H1 (cell line): ENCODE results near the gene MSI2. TPM values are rescaled to one million over a fixed set of nuclear protein-coding genes. Genes with fewer than 3 reads are reported as not detected.

Experiments
- CTCF ChIA-PET: fragments of 300-600 bp; sonication (Branson Sonifier 250); formaldehyde crosslinking; loops from one replicate; lab custom pipeline; 2021; ENCODE audit not compliant: partially characterized antibody; lab: Charles Lee
- POLR2A ChIA-PET: fragments of 300-600 bp; sonication (Branson Sonifier 250); formaldehyde crosslinking; loops from one replicate; lab custom pipeline; 2021; ENCODE audit warnings: inconsistent platforms; ENCODE audit not compliant: partially characterized antibody; lab: Charles Lee
- DNase-seq, 2 experiments: peaks; one replicate each; pipeline versions ENCODE4 v3.0.0 to v3.0.0-alpha.2; 2010 to 2022; ENCODE audit warnings: low spot score in 2 of 2, low read depth in 1 of 2, mixed read lengths in 1 of 2
- FAIRE-seq: peaks from 2 replicates; lab custom pipeline; 2011; peaks lifted over from hg19 to GRCh38; lab: Jason Lieb, UNC
- H2AFZ ChIP-seq: 2 replicates; pipeline ENCODE4 v1.8.1; 2012; ENCODE audit warnings: low read length, inconsistent platforms
- H2AK5ac ChIP-seq: 2 replicates; pipeline ENCODE4 v1.6.1; 2013; ENCODE audit warnings: low read depth, low read length
- H2BK120ac ChIP-seq: replicated peaks from 2 replicates; pipeline ENCODE3; 2013; ENCODE audit warnings: low read depth, low read length, inconsistent platforms
- H2BK12ac ChIP-seq: 2 replicates; pipeline ENCODE4 v1.6.1; 2013; ENCODE audit warnings: low read depth, low read length
- H2BK15ac ChIP-seq: 2 replicates; pipeline ENCODE4 v1.6.1; 2013; ENCODE audit warnings: low read length
- H2BK20ac ChIP-seq: 2 replicates; pipeline ENCODE4 v1.6.1; 2013; ENCODE audit warnings: low read length
- H2BK5ac ChIP-seq: 2 replicates; pipeline ENCODE4 v1.6.1; 2013; ENCODE audit warnings: low read depth, low read length
- H3K14ac ChIP-seq: 2 replicates; pipeline ENCODE4 v1.6.1; 2013; ENCODE audit warnings: inconsistent platforms; ENCODE audit not compliant: insufficient read length
- H3K18ac ChIP-seq: 2 replicates; pipeline ENCODE4 v1.6.1; 2013; ENCODE audit warnings: low read length; ENCODE audit errors: extremely low read depth
- H3K23ac ChIP-seq: 2 replicates; pipeline ENCODE4 v1.6.1; 2013; ENCODE audit warnings: inconsistent platforms; ENCODE audit not compliant: insufficient read length
- H3K23me2 ChIP-seq: 2 replicates; pipeline ENCODE4 v1.6.1; 2013; ENCODE audit warnings: low read depth, low read length
- H3K27ac ChIP-seq: 2 replicates; pipeline ENCODE4 v1.6.1; 2011; ENCODE audit warnings: low read depth, low read length, inconsistent platforms
- H3K27me3 ChIP-seq, 4 experiments: replicated peaks in 1 of 4; 1 replicate in 1 of 4; 2 replicates in 3 of 4; pipeline versions ENCODE4 v1.6.1 to v1.8.1; 2011 to 2013; ENCODE audit warnings: low read length in 3 of 4, mild to moderate bottlenecking in 3 of 4, inconsistent platforms in 2 of 4, mixed read lengths in 2 of 4, moderate library complexity in 1 of 4; ENCODE audit not compliant: control insufficient read depth in 3 of 4, insufficient read depth in 3 of 4; ENCODE audit errors: extremely low read depth in 1 of 4
- H3K36me3 ChIP-seq, 4 experiments: 2 replicates each; pipeline versions ENCODE4 v1.6.1 to v1.8.1; 2011 to 2013; ENCODE audit warnings: mild to moderate bottlenecking in 4 of 4, low read length in 3 of 4, moderate library complexity in 2 of 4, control low read depth in 1 of 4, inconsistent platforms in 1 of 4; ENCODE audit not compliant: insufficient read depth in 4 of 4, control insufficient read depth in 2 of 4
- H3K4ac ChIP-seq: replicated peaks from 2 replicates; pipeline ENCODE3; 2013; ENCODE audit warnings: low read length, low read depth, mixed read lengths, inconsistent platforms; ENCODE audit not compliant: insufficient read length
- H3K4me1 ChIP-seq, 4 experiments: replicated peaks in 1 of 4; 1 replicate in 1 of 4; 2 replicates in 3 of 4; pipeline versions ENCODE4 v1.6.1 to v1.8.1; 2011 to 2013; ENCODE audit warnings: low read length in 3 of 4, inconsistent platforms in 2 of 4, mixed read lengths in 1 of 4; ENCODE audit not compliant: insufficient read depth in 4 of 4, control insufficient read depth in 3 of 4
- H3K4me2 ChIP-seq, 2 experiments: 2 replicates each; pipeline versions ENCODE4 v1.6.1 to v1.8.1; 2011 to 2013; ENCODE audit warnings: low read depth in 2 of 2, low read length in 2 of 2, control low read depth in 1 of 2, inconsistent platforms in 1 of 2, mild to moderate bottlenecking in 1 of 2; ENCODE audit not compliant: insufficient read depth in 1 of 2
- H3K4me3 ChIP-seq, 4 experiments: fragments of 200-600, 300-600 bp in 1 of 4; sonication (generic), shearing (Covaris generic), sonication (Bioruptor Twin) in 1 of 4; 2 replicates each; pipeline versions ENCODE4 v1.5.1 to v1.8.1; 2011 to 2016; ENCODE audit warnings: low read length in 4 of 4, low read depth in 3 of 4, control low read depth in 2 of 4, inconsistent platforms in 2 of 4, mild to moderate bottlenecking in 2 of 4, mixed read lengths in 1 of 4, moderate library complexity in 1 of 4; ENCODE audit not compliant: insufficient read depth in 2 of 4; ENCODE audit errors: extremely low read depth in 1 of 4
- H3K56ac ChIP-seq: replicated peaks from 2 replicates; pipeline ENCODE3; 2013; ENCODE audit warnings: low read depth, mild to moderate bottlenecking, mixed read lengths, low read length, inconsistent platforms; ENCODE audit not compliant: insufficient read length
- H3K79me1 ChIP-seq: 2 replicates; pipeline ENCODE4 v1.6.1; 2013; ENCODE audit warnings: low read depth, low read length, control low read depth
- H3K79me2 ChIP-seq, 2 experiments: 2 replicates each; pipeline versions ENCODE4 v1.6.1 to v1.8.1; 2012 to 2013; ENCODE audit warnings: low read length in 2 of 2, mild to moderate bottlenecking in 2 of 2, inconsistent platforms in 1 of 2; ENCODE audit not compliant: insufficient read depth in 2 of 2, control insufficient read depth in 1 of 2
- H3K9ac ChIP-seq, 4 experiments: replicated peaks in 1 of 4; 1 replicate in 1 of 4; 2 replicates in 3 of 4; pipeline versions ENCODE4 v1.6.1 to v1.8.1; 2011 to 2013; ENCODE audit warnings: low read depth in 3 of 4, low read length in 3 of 4, control low read depth in 2 of 4, mild to moderate bottlenecking in 2 of 4, moderate library complexity in 2 of 4, inconsistent platforms in 1 of 4; ENCODE audit errors: extremely low read depth in 1 of 4
- H3K9me3 ChIP-seq, 2 experiments: 2 replicates each; pipeline versions ENCODE4 v1.6.1 to v1.8.1; 2012 to 2013; ENCODE audit warnings: mild to moderate bottlenecking in 2 of 2, moderate library complexity in 2 of 2, control low read depth in 1 of 2, inconsistent platforms in 1 of 2, low read depth in 1 of 2, low read length in 1 of 2, mixed read lengths in 1 of 2; ENCODE audit not compliant: insufficient read depth in 2 of 2
- H4K20me1 ChIP-seq, 2 experiments: replicated peaks in 1 of 2; 2 replicates each; pipeline versions ENCODE3 to v1.8.1; 2011 to 2013; ENCODE audit warnings: inconsistent platforms in 2 of 2, low read length in 2 of 2, mild to moderate bottlenecking in 1 of 2; ENCODE audit not compliant: insufficient read depth in 2 of 2, control insufficient read depth in 1 of 2
- H4K5ac ChIP-seq: 2 replicates; pipeline ENCODE4 v1.6.1; 2013; ENCODE audit warnings: low read length, low read depth, mixed read lengths, inconsistent platforms; ENCODE audit not compliant: insufficient read length
- H4K8ac ChIP-seq: 2 replicates; pipeline ENCODE4 v1.8.0; 2013; ENCODE audit warnings: mild to moderate bottlenecking, moderate library complexity, low read length, inconsistent platforms; ENCODE audit not compliant: insufficient read depth; ENCODE audit errors: extremely low read depth
- H4K91ac ChIP-seq: replicated peaks from 2 replicates; pipeline ENCODE3; 2013; ENCODE audit warnings: low read length, mixed read lengths, inconsistent platforms; ENCODE audit not compliant: insufficient read length
- CHD1 ChIP-seq: IDR thresholded peaks from 2 replicates; pipeline ENCODE4 v1.6.1; 2012; ENCODE audit warnings: low read depth, low read length, improper control_type of control experiment
- whole genome bisulfite sequencing, 2 experiments: shearing (Covaris generic) in 1 of 2; methylation state at CpG; one replicate each; pipeline versions ENCODE4 v1.1.6 to v1.1.7; 2013 to 2015; ENCODE audit warnings: low lambda C conversion rate in 2 of 2, mixed read lengths in 2 of 2, inconsistent platforms in 1 of 2, low coverage in 1 of 2, missing lambda C conversion rate in 1 of 2; ENCODE audit not compliant: insufficient replicate concordance in 2 of 2, insufficient coverage in 1 of 2, insufficient read length in 1 of 2; ENCODE audit errors: extremely low coverage in 1 of 2, missing lambda C conversion rate in 1 of 2; 5-methylcytosine and 5-hydroxymethylcytosine counted together
- polyA plus RNA-seq, 7 experiments: library from polyadenylated mRNA; depleted of rRNA in 3 of 7; stranded (reverse) in 5 of 7; unstranded in 2 of 7; fragments of >200 nt in 5 of 7; fragments of 200-250 nt in 2 of 7; gene quantifications; 1 replicate in 5 of 7; 2 replicates in 1 of 7; 4 replicates in 1 of 7; pipeline versions ENCODE4 v1.2.1 to v1.2.3, GENCODE V29; 2011 to 2013; ENCODE audit warnings: missing spikeins in 2 of 7, mixed read lengths in 2 of 7
- total RNA-seq: library from RNA; stranded (reverse); fragmentation: NEBNext Ultra II Directional; extraction: Animal tissue kit (Norgen Biotek cat#: 25700); gene quantifications from 2 replicates; pipeline ENCODE4 v1.2.1, GENCODE V29; 2021

MSI2 gene
- total and polyA plus RNA-seq, 2 of the 8 experiments (the other 6 are each of a cell fraction or from before 2014, with no cell fraction given), result 36.7 to 80.6 TPM

DNA sequence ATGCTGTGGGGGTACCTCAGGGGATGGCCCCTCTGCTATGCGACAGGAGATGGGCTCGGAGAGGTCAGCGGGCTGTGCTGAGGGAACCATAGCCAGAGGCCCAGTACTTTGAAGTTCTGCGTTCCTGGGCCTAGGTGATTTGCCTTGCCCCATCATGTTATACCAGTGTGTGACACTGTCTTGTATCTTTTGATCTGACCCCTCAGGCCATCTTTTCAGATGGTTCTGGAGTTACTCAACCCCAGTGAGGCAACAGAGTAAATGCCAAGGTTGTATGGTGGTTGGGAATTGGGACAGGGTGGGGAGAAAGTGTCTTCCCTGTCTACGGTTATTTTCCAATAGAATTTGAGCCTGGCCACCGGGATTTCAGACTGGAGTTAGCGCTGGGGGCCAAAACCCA lies 8.5 kb downstream of the MSI2 start:
- H3K79me2 ChIP-seq, result peaks cover 0 to 82% of the 10 kb centered on the region in 2 experiments; a peak in 3 of 4 replicates
- H3K56ac ChIP-seq, result no peak overlapping the region
- no peak overlapping the region for H4K91ac ChIP-seq
- no peak overlapping the region for H2AFZ ChIP-seq
- POLR2A ChIA-PET, result interaction anchor here (1.7 to 1.9 kb wide), 2 partner anchors 9 to 13 kb away, joined by 7 read pairs; no protein-coding TSS in a partner anchor
- H3K23me2 ChIP-seq, result no peaks in the 10 kb centered on the region; the same call in 1 of the 2 replicates
- H2AK5ac ChIP-seq, result no peak overlapping the region
- no peak overlapping the region for H3K27ac ChIP-seq
- no peak overlapping the region for H2BK15ac ChIP-seq
- H3K4me1 ChIP-seq, result peaks cover 0 to 25% (median 2%) of the 10 kb centered on the region in 4 experiments; a peak in 3 of 7 replicates
- H2BK12ac ChIP-seq, result no peak overlapping the region
- no peak overlapping the region for H2BK20ac ChIP-seq
- no peak overlapping the region for H3K4me2 ChIP-seq
- H3K4me3 ChIP-seq, result no peak overlapping the region
- CTCF ChIA-PET, result no interaction called here
- no peak for DNase-seq
- H3K9me3 ChIP-seq, result no peaks in the 10 kb centered on the region
- 94% methylated on average over 7 of the region's 7 CpGs; no CpG with 5 or more reads in 1 of the 2 experiments for WGBS, 2 experiments
- no peaks in the 10 kb centered on the region for H3K27me3 ChIP-seq
- no peak overlapping the region for H3K4ac ChIP-seq
- TF ChIP-seq CHD1, result no peak
- H4K8ac ChIP-seq, result no peak overlapping the region
- H3K23ac ChIP-seq, result no peak overlapping the region
- H2BK120ac ChIP-seq, result no peak overlapping the region
- H4K5ac ChIP-seq, result no peak overlapping the region
- H3K36me3 ChIP-seq, result peaks cover 12 to 87% (median 38%) of the 10 kb centered on the region in 4 experiments
- FAIRE-seq, result no peak
- no peak overlapping the region for H2BK5ac ChIP-seq
- H4K20me1 ChIP-seq, result peaks cover 27 to 35% of the 10 kb centered on the region in 2 experiments
- H3K18ac ChIP-seq, result no peak overlapping the region
- H3K9ac ChIP-seq, result no peak overlapping the region
- H3K79me1 ChIP-seq, result peaks cover 19% of the 10 kb centered on the region
- no peak overlapping the region for H3K14ac ChIP-seq
